ENCODE data around the gene TRIM63. TPM values are rescaled to one million over a fixed set of nuclear protein-coding genes. Genes with fewer than 3 reads are reported as not detected.

TRIM63 gene
- total RNA-seq, 1 experiment from 2014 or later, result not detected

GRCh38 chr1:26050248-26050640, 17.2 kb downstream of the TRIM63 start:
- CTCF ChIA-PET, result interaction anchor here (0.6 to 2.5 kb wide), 4 partner anchors 14 to 366 kb away, joined by 3 to 11 read pairs (median 4); no protein-coding TSS in a partner anchor
- H3K4me3 Mint-ChIP-seq, result no peak overlapping the region
- H3K36me3 Mint-ChIP-seq, result no peaks in the 10 kb centered on the region
- peaks cover 76% of the 10 kb centered on the region for H3K27me3 Mint-ChIP-seq (ENCODE audit: low read depth)
- POLR2A ChIA-PET, result no interaction called here
- no peak overlapping the region for H3K27ac Mint-ChIP-seq
- peaks cover under 1% of the 10 kb centered on the region for H3K4me1 Mint-ChIP-seq
- H3K9me3 Mint-ChIP-seq, result no peaks in the 10 kb centered on the region
- ATAC-seq (no peak), DNase-seq (ENCODE audit: low spot score) (no peak)
- no peak for TF ChIP-seq ESRRA (CRISPR knock-in tag; IDR thresholded peaks at IDR 0.05; ENCODE audit: borderline replicate concordance)
- no peak for TF ChIP-seq ZBTB43 (CRISPR knock-in tag; IDR thresholded peaks at IDR 0.05)
- no peak for TF ChIP-seq ZNF416 (CRISPR knock-in tag; IDR thresholded peaks at IDR 0.05)
- TF ChIP-seq ERG (CRISPR knock-in tag; IDR thresholded peaks at IDR 0.05), result no peak
- no peak for TF ChIP-seq IRF2 (CRISPR knock-in tag; IDR thresholded peaks at IDR 0.05; ENCODE audit: borderline replicate concordance, low read depth)
- TF ChIP-seq AFF4 (CRISPR knock-in tag; IDR thresholded peaks at IDR 0.05; ENCODE audit: borderline replicate concordance), result no peak
- no peak for TF ChIP-seq USF1 (CRISPR knock-in tag; IDR thresholded peaks at IDR 0.05)
- TF ChIP-seq GTF2I (CRISPR knock-in tag; conservative IDR thresholded peaks at IDR 0.05), result no peak
- TF ChIP-seq ZNF232 (CRISPR knock-in tag; IDR thresholded peaks at IDR 0.05), result no peak
- no peak for TF ChIP-seq ATF1 (CRISPR knock-in tag; IDR thresholded peaks at IDR 0.05)
- no peak for TF ChIP-seq TCF7 (CRISPR knock-in tag; IDR thresholded peaks at IDR 0.05; ENCODE audit: low read depth)
- TF ChIP-seq ZNF121 (CRISPR knock-in tag; IDR thresholded peaks at IDR 0.05), result no peak
- TF ChIP-seq GABPB1 (CRISPR knock-in tag; IDR thresholded peaks at IDR 0.05), result no peak
- TF ChIP-seq NFATC4 (CRISPR knock-in tag; IDR thresholded peaks at IDR 0.05), result no peak
- no peak for TF ChIP-seq GRHL2 (CRISPR knock-in tag; IDR thresholded peaks at IDR 0.05; ENCODE audit: insufficient replicate concordance, severe bottlenecking)
- no peak for TF ChIP-seq ATF2 (CRISPR knock-in tag; IDR thresholded peaks at IDR 0.05; ENCODE audit: borderline replicate concordance, low read depth)
- TF ChIP-seq ZNF423 (CRISPR knock-in tag; IDR thresholded peaks at IDR 0.05), result no peak

GRCh38 chr1:26049531-26050247, 17.7 kb downstream of the TRIM63 start:
- Mint-ChIP-seq H3K27ac (no peak overlapping the region), H3K4me3 (no peak overlapping the region), H3K9me3 (no peaks in the 10 kb centered on the region), H3K4me1 (peaks cover 3% of the 10 kb centered on the region), H3K36me3 (no peaks in the 10 kb centered on the region), H3K27me3 (ENCODE audit: low read depth) (peaks cover 81% of the 10 kb centered on the region)
- DNase-seq (ENCODE audit: low spot score) (no peak), ATAC-seq (no peak)
- POLR2A ChIA-PET, result no interaction called here
- CTCF ChIA-PET, result interaction anchor here (2.5 kb wide), 1 partner anchor 14 kb away, joined by 11 read pairs; no protein-coding TSS in a partner anchor
- TF ChIP-seq NFATC4 (CRISPR knock-in tag; IDR thresholded peaks at IDR 0.05), result no peak
- TF ChIP-seq ARID4B (CRISPR knock-in tag; IDR thresholded peaks at IDR 0.05; ENCODE audit: borderline replicate concordance), result no peak
- TF ChIP-seq OVOL2 (CRISPR knock-in tag; IDR thresholded peaks at IDR 0.05; ENCODE audit: borderline replicate concordance), result no peak
- no peak for TF ChIP-seq MAX (CRISPR knock-in tag; IDR thresholded peaks at IDR 0.05)
- TF ChIP-seq MXD4 (CRISPR knock-in tag; IDR thresholded peaks at IDR 0.05; ENCODE audit: borderline replicate concordance), result no peak
- TF ChIP-seq PRRX2 (CRISPR knock-in tag; IDR thresholded peaks at IDR 0.05), result no peak
